ENCODE measurements around the gene GH1.
"Not testable (repeated sequence)": the region's sequence is repeated elsewhere in the genome, so short reads cannot be mapped to it uniquely, and the experiment has no call there.

Gene GH1

DNA sequence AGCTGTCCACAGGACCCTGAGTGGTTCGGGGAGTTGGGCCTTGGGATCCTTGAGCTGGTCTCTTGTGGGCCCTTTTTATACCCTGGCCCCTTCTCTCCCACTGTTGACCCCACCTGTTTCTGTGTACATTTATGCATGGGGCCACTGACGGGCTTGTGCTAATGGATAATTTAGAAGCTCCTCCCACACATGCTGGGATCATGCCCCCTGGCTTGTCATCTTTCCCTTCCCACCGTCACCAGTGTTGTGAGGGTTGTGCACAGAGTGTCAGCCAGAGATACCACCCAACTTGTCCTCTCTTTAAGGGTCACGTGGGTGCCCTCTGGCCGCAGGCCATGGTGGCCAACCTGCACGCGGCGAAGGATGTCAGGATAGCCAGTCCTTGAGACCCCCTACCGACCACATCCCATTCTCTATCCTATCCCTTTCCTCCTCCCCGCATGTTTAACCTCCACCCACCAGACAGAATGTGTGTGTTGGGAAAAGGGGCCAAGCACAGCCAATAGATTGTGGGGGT lies at the start of gene GH1:
GH1 (minus strand) TSS at position 51 of the 517 bp plus-strand sequence. CDS start 63 bp downstream, outside the sequence.
- H3K4me3 ChIP-seq (IDR thresholded peaks at IDR 0.05; ENCODE audit: insufficient read depth, low read depth, low read length); H3K79me2 ChIP-seq (ENCODE audit: insufficient read depth, low read depth); H2AFZ ChIP-seq (ENCODE audit: low read depth); H3K36me3 ChIP-seq (ENCODE audit: insufficient read depth); H3K27ac ChIP-seq; H4K20me1 ChIP-seq (ENCODE audit: insufficient read depth); H3K4me1 ChIP-seq (ENCODE audit: low read depth, poor library complexity, severe bottlenecking); H3K9ac ChIP-seq: not testable (repeated sequence)
- Histone ChIP-seq H3K4me2 (peak within 1 kb of the TSS; percentile 12; the same call in 1 of the 2 replicates), H3K27me3 (ENCODE audit: insufficient read depth, low read depth) (peaks cover 16% of the 10 kb centered on the region; the same call in 1 of the 2 replicates)

DNA sequence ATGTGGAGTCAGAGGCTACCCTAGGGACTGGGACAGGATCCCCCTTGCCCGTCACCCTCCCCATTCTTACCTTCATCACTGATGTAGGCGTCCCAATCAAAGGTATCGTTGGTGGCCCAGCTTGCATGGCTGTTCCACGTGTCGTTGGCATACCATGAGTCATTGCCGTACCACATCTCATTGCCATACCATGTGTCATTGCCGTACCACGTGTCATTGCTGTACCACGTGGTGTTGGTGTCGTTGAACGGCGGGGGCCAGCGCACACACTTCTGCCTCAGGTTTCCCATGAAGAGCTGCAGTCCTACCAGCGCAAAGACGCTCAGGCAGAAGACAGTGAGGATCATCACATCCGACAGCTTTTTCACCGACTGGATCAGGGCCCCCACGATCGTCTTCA lies 49.3 kb upstream of the GH1 start:
- no peak overlapping the region for H2AFZ ChIP-seq (ENCODE audit: low read depth)
- peaks cover 7% of the 10 kb centered on the region; the same call in 1 of the 2 replicates for H3K27me3 ChIP-seq (ENCODE audit: insufficient read depth, low read depth)
- H3K27ac ChIP-seq: no peak overlapping the region
- H3K36me3 ChIP-seq (ENCODE audit: insufficient read depth): no peaks in the 10 kb centered on the region
- no peaks in the 10 kb centered on the region for H3K4me1 ChIP-seq (ENCODE audit: low read depth, poor library complexity, severe bottlenecking)
- no peak overlapping the region for H3K9ac ChIP-seq
- no peaks in the 10 kb centered on the region for H3K79me2 ChIP-seq (ENCODE audit: insufficient read depth, low read depth)
- no peaks in the 10 kb centered on the region for H4K20me1 ChIP-seq (ENCODE audit: insufficient read depth)
- H3K4me3 ChIP-seq (IDR thresholded peaks at IDR 0.05; ENCODE audit: insufficient read depth, low read depth, low read length): no peak overlapping the region
- TF ChIP-seq, protein P1, sequence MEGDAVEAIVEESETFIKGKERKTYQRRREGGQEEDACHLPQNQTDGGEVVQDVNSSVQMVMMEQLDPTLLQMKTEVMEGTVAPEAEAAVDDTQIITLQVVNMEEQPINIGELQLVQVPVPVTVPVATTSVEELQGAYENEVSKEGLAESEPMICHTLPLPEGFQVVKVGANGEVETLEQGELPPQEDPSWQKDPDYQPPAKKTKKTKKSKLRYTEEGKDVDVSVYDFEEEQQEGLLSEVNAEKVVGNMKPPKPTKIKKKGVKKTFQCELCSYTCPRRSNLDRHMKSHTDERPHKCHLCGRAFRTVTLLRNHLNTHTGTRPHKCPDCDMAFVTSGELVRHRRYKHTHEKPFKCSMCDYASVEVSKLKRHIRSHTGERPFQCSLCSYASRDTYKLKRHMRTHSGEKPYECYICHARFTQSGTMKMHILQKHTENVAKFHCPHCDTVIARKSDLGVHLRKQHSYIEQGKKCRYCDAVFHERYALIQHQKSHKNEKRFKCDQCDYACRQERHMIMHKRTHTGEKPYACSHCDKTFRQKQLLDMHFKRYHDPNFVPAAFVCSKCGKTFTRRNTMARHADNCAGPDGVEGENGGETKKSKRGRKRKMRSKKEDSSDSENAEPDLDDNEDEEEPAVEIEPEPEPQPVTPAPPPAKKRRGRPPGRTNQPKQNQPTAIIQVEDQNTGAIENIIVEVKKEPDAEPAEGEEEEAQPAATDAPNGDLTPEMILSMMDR (conservative IDR thresholded peaks at IDR 0.05; ENCODE audit: low read depth, low read length): no peak
- H3K4me2 ChIP-seq: no peak overlapping the region

DNA sequence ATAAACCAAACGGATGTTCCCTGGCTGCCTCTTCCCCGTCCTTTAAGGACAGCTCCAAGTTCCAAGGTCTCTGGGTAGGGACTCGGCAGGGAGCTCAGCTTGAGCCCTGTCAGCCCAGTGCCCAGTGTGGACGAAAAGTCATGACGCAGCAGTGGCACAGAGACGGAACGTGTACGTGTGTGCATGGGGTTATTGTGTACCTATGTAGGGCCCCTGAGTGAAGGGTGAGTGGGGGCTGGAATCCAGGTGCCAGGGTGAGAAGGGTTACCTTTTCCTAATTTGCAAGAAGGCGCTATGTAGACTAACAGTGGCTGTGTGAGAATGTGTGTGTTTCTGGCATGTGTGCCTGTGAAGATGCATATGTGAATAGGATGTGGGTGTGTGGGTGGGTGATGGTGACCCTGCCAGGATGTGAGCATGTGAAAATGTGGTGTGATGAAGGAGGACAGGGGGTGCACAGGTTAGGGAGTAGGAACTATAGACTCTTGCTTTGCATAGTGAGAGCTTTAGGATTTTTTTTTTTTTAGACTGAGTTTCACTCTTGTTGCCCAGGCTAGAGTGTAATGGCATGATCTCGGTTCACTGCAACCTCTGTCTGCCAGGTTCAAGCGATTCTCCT lies 48.1 kb upstream of the GH1 start:
- Histone ChIP-seq H3K27ac (no peak overlapping the region), H3K27me3 (ENCODE audit: insufficient read depth, low read depth) (peaks cover 12% of the 10 kb centered on the region; the same call in 1 of the 2 replicates), H3K4me1 (ENCODE audit: low read depth, poor library complexity, severe bottlenecking) (no peaks in the 10 kb centered on the region), H4K20me1 (ENCODE audit: insufficient read depth) (no peaks in the 10 kb centered on the region), H3K4me2 (no peak overlapping the region), H3K36me3 (ENCODE audit: insufficient read depth) (no peaks in the 10 kb centered on the region), H2AFZ (ENCODE audit: low read depth) (no peak overlapping the region), H3K9ac (no peak overlapping the region), H3K79me2 (ENCODE audit: insufficient read depth, low read depth) (no peaks in the 10 kb centered on the region), H3K4me3 (IDR thresholded peaks at IDR 0.05; ENCODE audit: insufficient read depth, low read depth, low read length) (no peak overlapping the region)
- TF ChIP-seq, protein P1 (conservative IDR thresholded peaks at IDR 0.05; ENCODE audit: low read depth, low read length): no peak

DNA sequence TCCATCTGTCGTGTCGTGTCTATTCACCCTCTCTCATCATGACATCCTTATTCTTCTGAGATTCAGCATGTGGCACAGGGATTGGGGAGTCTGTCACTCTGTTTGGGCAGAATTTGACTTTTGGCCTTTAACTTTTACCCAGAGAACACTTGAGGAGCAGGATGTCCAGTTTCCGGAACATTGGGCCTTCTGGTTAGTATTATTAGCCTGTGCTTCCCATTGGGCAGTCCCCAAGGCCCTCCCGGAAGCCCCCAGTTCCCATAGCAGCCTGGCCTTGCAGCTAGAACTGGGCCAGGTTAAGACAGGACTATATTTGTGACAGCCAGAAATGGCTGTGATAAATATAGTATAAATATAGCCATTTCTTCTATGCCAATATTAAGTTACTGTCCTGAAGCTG lies 44.5 kb upstream of the GH1 start:
- Histone ChIP-seq H3K9ac (no peak overlapping the region), H3K4me2 (no peak overlapping the region), H3K4me1 (ENCODE audit: low read depth, poor library complexity, severe bottlenecking) (no peaks in the 10 kb centered on the region), H3K4me3 (IDR thresholded peaks at IDR 0.05; ENCODE audit: insufficient read depth, low read depth, low read length) (no peak overlapping the region), H3K79me2 (ENCODE audit: insufficient read depth, low read depth) (no peaks in the 10 kb centered on the region), H3K27me3 (ENCODE audit: insufficient read depth, low read depth) (peaks cover 12% of the 10 kb centered on the region; the same call in 1 of the 2 replicates), H2AFZ (ENCODE audit: low read depth) (no peak overlapping the region), H4K20me1 (ENCODE audit: insufficient read depth) (no peaks in the 10 kb centered on the region), H3K27ac (no peak overlapping the region), H3K36me3 (ENCODE audit: insufficient read depth) (no peaks in the 10 kb centered on the region)
- TF ChIP-seq, protein P1 (conservative IDR thresholded peaks at IDR 0.05; ENCODE audit: low read depth, low read length): no peak

DNA sequence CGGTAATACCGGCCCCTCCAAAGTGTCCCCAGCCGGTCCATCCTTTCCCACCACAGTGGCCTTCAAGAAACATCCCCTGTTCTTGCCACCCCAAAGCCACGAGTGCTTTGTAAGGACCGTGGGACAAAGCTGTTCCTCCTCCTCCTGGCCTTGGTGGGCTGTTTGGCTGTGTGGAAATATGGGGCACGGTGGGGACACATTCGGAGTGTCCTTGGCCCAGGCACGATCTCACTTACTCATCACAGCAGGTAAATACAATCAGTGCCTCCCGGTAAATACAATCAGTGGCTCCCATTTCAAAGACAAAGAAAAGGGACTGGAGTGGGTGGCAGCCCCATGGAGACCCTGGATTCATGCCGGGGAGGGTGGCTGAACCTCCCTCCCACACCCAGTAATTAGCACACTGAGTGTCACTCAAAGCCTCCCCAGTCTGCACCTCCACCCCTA lies 43.7 kb upstream of the GH1 start:
- H3K9ac ChIP-seq: no peak overlapping the region
- H3K4me1 ChIP-seq (ENCODE audit: low read depth, poor library complexity, severe bottlenecking): no peaks in the 10 kb centered on the region
- H3K27ac ChIP-seq: no peak overlapping the region
- no peaks in the 10 kb centered on the region for H3K79me2 ChIP-seq (ENCODE audit: insufficient read depth, low read depth)
- no peak overlapping the region for H3K4me2 ChIP-seq
- H2AFZ ChIP-seq (ENCODE audit: low read depth): no peak overlapping the region
- TF ChIP-seq, protein P1 (conservative IDR thresholded peaks at IDR 0.05; ENCODE audit: low read depth, low read length): no peak
- peaks cover 12% of the 10 kb centered on the region; the same call in 1 of the 2 replicates for H3K27me3 ChIP-seq (ENCODE audit: insufficient read depth, low read depth)
- H3K36me3 ChIP-seq (ENCODE audit: insufficient read depth): no peaks in the 10 kb centered on the region
- no peaks in the 10 kb centered on the region for H4K20me1 ChIP-seq (ENCODE audit: insufficient read depth)
- no peak overlapping the region for H3K4me3 ChIP-seq (IDR thresholded peaks at IDR 0.05; ENCODE audit: insufficient read depth, low read depth, low read length)

Measured in KMS-11 (cell line).